Upper lobe of left lung (tissue), 4 donors: ENCODE results near the gene ADAMTS2.

Experiments
- EP300 ChIP-seq, 4 donors: sonication (generic); formaldehyde crosslinking; IDR thresholded peaks; one replicate each; pipeline ENCODE4 v1.5.1; 2017; ENCODE audit warnings: antibody characterized with exemption in 4 of 4, control low read depth in 2 of 4
- POLR2AphosphoS5 ChIP-seq, 2 donors: sonication (generic); formaldehyde crosslinking; IDR thresholded peaks; one replicate each; pipeline ENCODE4 v1.5.1; 2017; ENCODE audit warnings: antibody characterized with exemption in 2 of 2
- TF ChIP-seq, protein P1 (sequence below), 6 experiments: fragments of 450-650 bp in 4 of 6; fragments of 200-600 bp in 2 of 6; sonication (generic) in 2 of 6; IDR thresholded peaks; one replicate each; pipeline ENCODE4 v1.5.1; 2016 to 2019; ENCODE audit warnings: antibody characterized with exemption in 6 of 6

DNA sequence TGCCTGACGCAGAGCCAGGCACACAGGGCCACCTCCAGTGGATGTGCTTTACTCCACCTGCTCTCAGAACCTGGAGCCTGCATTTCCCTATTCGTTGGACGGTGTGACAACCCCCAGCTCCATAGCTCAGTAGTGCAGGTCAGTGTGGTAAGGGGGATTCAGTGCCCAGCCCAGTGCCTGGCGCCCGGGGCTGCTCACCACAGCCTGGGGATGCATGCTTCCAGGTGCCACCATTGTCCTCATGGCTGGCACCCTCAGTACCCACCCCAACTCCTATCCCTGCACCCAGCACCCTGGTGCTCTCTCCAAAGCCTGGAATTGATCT lies 32.8 kb upstream of the ADAMTS2 start:
- TF ChIP-seq POLR2AphosphoS5 (IDR thresholded peaks at IDR 0.05) (no peak), EP300 (IDR thresholded peaks at IDR 0.05) (no peak)
- TF ChIP-seq, protein P1, sequence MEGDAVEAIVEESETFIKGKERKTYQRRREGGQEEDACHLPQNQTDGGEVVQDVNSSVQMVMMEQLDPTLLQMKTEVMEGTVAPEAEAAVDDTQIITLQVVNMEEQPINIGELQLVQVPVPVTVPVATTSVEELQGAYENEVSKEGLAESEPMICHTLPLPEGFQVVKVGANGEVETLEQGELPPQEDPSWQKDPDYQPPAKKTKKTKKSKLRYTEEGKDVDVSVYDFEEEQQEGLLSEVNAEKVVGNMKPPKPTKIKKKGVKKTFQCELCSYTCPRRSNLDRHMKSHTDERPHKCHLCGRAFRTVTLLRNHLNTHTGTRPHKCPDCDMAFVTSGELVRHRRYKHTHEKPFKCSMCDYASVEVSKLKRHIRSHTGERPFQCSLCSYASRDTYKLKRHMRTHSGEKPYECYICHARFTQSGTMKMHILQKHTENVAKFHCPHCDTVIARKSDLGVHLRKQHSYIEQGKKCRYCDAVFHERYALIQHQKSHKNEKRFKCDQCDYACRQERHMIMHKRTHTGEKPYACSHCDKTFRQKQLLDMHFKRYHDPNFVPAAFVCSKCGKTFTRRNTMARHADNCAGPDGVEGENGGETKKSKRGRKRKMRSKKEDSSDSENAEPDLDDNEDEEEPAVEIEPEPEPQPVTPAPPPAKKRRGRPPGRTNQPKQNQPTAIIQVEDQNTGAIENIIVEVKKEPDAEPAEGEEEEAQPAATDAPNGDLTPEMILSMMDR (IDR thresholded peaks at IDR 0.05) = no peak
